GM19240 (cell line): ENCODE measurements around the gene DENND6B.
"Not testable (repeated sequence)": the region's sequence is repeated elsewhere in the genome, so short reads cannot be mapped to it uniquely, and the experiment has no call there.

Source experiments
- DNase-seq: peaks from one replicate; pipeline ENCODE4 v3.0.0; 2011; ENCODE audit warnings: low spot score; ENCODE audit not compliant: insufficient read length

DENND6B gene

GRCh38 chr22:50339945-50340879 is 13.4 kb upstream of the DENND6B start:
- DNase-seq: no peak

GRCh38 chr22:50338860-50339462 is 12.1 kb upstream of the DENND6B start:
- DNase-seq: no peak

GRCh38 chr22:50338042-50338573 is 11.3 kb upstream of the DENND6B start:
- no peak for DNase-seq

DNA sequence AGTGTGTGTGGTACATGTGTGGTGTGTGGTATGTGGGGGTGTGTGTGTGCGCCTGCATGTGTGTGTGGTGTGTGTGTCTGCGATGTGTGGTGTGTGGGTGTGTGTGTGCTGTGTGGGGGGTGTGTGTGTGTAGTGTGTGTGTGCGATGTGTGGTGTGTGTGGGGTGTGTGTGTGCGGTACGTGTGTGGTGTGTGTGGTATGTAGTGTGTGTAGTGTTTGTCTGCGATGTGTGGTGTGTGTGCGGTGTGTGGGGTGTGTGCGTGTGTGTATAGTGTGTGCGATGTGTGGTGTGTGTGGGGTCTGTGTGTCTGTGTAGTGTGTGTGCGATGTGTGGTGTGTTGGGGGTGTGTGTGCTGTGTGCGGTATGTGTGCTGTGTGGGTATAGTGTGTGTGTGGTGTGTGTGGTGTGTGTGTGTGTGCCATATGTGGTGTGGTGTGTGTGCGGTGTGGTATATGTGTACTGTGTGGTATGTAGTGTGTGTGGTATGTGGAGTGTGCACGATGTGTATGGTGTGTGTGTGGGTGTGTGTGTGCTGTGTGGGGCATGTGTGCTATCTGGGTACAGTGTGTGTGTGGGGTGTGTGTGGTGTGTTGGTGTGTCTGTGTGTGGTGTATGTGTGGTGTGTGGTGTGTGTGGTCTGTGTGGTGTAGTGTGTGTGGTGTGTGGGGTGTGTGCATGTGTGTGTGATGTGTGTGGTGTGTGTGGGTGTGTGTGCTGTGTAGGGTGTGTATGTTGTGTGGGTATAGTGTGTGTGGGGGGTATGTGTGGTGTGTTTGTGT is 10.6 kb upstream of the DENND6B start:
- DNase-seq: no peak

GRCh38 chr22:50334433-50334832 is 7.6 kb upstream of the DENND6B start:
- DNase-seq: not testable (repeated sequence)

- no peak for DNase-seq
Observed at GRCh38 chr22:50329236-50329635, 2.4 kb upstream of the DENND6B start.

DNA sequence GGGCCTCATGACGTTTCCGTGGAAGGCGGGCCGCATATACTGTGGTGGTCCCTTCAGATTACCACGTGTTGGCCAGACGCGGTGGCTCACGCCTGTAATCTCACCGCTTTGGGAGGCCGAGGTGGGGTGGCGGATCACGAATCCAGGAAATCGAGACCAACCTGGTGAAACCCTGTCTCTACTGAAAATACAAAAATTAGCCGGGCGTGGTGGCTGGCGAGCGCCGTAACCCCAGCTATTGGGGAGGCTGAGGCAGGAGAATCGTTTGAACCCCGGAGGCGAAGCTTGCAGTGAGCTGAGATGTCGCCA is 853 bp upstream of the DENND6B start:
- DNase-seq: no peak

- DNase-seq: no peak
Observed at GRCh38 chr22:50326225-50326955, 422 bp downstream of the DENND6B start.

GRCh38 chr22:50325444-50326224 is 1.2 kb downstream of the DENND6B start:
- no peak for DNase-seq

DNA sequence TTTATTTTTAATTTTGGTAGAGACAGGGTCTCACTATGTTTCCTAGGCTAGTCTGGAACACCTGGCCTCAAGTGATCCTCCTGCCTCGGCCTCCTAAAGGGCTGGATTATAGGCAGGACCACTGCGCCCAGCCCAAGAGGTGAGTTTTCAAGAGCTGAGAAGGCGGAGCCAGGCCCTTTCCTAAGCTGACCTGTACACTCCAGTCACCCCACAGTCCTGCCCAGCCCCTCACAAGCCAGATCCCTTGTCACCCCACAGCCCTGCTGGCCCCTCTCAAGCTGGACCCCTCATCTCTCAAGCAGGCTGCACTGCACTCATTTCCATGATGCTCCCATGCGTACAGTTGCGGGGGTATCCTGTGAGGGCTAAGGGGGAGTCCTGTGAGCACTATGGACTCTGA is 2.9 kb downstream of the DENND6B start:
- DNase-seq: no peak

GRCh38 chr22:50322382-50323104 is 4.3 kb downstream of the DENND6B start:
- DNase-seq: not testable (repeated sequence)

- no peak for DNase-seq
Observed at GRCh38 chr22:50320671-50321325, 6.0 kb downstream of the DENND6B start.

- no peak for DNase-seq
Observed at GRCh38 chr22:50320116-50320515, 6.7 kb downstream of the DENND6B start.

DNA sequence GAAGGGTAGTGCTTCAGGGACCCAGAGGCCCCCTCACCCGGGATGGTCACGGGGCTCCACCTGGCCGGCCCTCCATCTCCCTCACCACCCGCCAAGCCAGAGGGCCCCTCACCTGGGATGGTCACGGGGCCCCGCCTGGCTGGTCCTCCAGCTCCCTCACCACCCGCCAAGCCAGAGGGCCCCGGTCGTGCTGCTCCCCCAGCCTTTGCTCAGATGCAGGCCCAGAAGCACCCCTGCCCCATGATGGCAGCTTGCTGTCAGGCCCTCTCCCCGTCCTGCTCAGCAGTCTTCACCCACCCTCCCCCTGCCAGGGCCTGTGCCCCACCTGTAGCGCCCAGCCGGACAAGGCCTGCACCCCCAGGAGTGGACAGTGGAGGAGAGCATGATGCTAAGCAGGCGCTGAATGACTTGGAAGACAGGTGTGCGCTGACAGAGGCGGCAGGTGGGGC is 7.3 kb downstream of the DENND6B start:
- DNase-seq: no peak

DNA sequence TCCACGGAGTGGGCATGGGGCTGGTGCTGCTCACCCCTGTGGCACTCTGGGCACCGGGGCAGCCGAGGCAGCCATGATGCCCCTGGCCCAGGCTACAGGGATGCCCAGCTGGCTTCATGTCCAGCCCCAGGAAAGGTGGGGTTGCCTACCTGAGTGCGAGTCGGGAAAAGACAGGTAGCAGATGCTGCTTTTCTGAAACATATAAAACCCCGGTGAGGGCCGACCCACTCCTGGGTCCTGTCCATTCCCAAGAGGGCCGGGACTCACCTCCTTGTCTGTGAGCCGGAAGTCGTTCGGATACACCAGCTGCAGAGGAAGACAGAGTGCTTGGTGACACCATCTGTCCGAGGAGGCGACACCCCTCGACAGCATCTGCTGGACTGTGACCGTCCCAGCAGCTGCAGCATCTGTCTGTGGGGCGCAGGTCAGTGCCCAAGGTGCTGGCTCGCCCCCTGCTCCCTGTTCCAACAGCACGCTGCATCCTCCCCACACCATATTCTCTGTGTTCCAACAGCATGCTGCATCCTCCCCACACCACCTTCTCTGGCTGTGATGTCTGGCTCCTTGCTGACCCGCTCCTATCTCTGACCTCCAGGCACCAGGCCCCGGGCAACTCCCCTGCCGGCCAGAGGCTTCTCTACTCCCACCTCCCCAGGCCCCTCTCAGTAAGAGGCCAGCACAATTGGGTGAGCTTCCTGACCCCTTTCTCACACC is 8.0 kb downstream of the DENND6B start:
- no peak for DNase-seq

- DNase-seq: no peak
Observed at GRCh38 chr22:50318356-50318697, 8.5 kb downstream of the DENND6B start.

DNA sequence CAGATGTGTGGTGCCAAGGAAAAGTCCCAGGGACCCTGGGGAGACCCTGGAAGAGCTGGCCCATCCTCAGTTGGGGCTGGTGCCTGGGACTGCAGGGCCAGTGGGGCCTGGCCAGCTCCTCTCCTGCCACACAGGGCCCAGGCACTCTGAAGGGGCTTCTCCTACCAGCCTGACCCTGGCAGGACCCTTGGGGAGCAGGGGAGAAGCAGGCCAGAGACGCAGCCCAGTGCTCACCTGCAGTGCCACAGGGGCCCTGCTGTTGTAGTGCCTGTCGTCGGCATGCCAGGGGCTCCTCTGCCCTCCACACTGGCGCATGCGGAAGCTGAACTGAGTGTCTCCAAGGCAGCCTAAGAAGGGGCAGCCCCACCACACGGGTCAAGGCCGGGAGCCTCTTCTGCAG is 9.1 kb downstream of the DENND6B start:
- DNase-seq: no peak

- DNase-seq: no peak
Observed at GRCh38 chr22:50317178-50317577, 9.6 kb downstream of the DENND6B start.
